Cardiac muscle cell (in vitro differentiated cells and primary cell): ENCODE data around the gene UQCR10. TPM values are rescaled to one million over a fixed set of nuclear protein-coding genes. Genes with fewer than 3 reads are reported as not detected.
A peak's percentile ranks its signal among the peaks of the same experiment; 100 is the strongest.

ENCODE experiments used
- DNase-seq, 2 donors: peaks; one replicate each; pipeline versions ENCODE4 v3.0.0 to v3.0.0-alpha.2; 2010 to 2017; ENCODE audit warnings: low read depth in 1 of 2, low spot score in 1 of 2
- H3K27ac ChIP-seq: fragments of 200-600 bp; sonication (generic); 2 replicates; pipeline ENCODE4 v1.5.1; 2016
- H3K27me3 ChIP-seq: fragments of 200-600 bp; sonication (generic); 2 replicates; pipeline ENCODE4 v1.6.0; 2016; ENCODE audit warnings: control low read depth
- H3K36me3 ChIP-seq: fragments of 200-600 bp; sonication (generic); 2 replicates; pipeline ENCODE4 v1.5.1; 2016; ENCODE audit warnings: control low read depth
- H3K4me1 ChIP-seq: fragments of 200-600 bp; sonication (generic); 2 replicates; pipeline ENCODE4 v1.8.1; 2017; ENCODE audit warnings: low read depth, mild to moderate bottlenecking, mixed run types
- H3K4me3 ChIP-seq: fragments of 200-600 bp; sonication (generic); 2 replicates; pipeline ENCODE4 v1.5.1; 2016; ENCODE audit warnings: mild to moderate bottlenecking
- H3K9me3 ChIP-seq: fragments of 200-600 bp; sonication (generic); 2 replicates; pipeline ENCODE4 v1.5.1; 2017; ENCODE audit warnings: low read depth, mild to moderate bottlenecking, control low read depth
- CTCF ChIP-seq: IDR thresholded peaks from 2 replicates; pipeline ENCODE4 v1.5.1; 2012; ENCODE audit warnings: low read depth, mild to moderate bottlenecking, low read length
- polyA plus RNA-seq: library from polyadenylated mRNA; unstranded; fragments of >200 nt; fragmentation: Nextera tagmentation; extraction: Ambion mirVana; gene quantifications from 2 replicates; pipeline ENCODE4 v1.2.1, GENCODE V29; 2016
- total RNA-seq: library from RNA; depleted of rRNA; stranded (reverse); fragments of >200 nt; gene quantifications from 2 replicates; pipeline ENCODE4 v1.2.3, GENCODE V29; 2016

UQCR10 gene
- total RNA-seq, result 107 and 262 TPM in 2 replicates
- 499 and 613 TPM in 2 replicates for polyA plus RNA-seq

DNA sequence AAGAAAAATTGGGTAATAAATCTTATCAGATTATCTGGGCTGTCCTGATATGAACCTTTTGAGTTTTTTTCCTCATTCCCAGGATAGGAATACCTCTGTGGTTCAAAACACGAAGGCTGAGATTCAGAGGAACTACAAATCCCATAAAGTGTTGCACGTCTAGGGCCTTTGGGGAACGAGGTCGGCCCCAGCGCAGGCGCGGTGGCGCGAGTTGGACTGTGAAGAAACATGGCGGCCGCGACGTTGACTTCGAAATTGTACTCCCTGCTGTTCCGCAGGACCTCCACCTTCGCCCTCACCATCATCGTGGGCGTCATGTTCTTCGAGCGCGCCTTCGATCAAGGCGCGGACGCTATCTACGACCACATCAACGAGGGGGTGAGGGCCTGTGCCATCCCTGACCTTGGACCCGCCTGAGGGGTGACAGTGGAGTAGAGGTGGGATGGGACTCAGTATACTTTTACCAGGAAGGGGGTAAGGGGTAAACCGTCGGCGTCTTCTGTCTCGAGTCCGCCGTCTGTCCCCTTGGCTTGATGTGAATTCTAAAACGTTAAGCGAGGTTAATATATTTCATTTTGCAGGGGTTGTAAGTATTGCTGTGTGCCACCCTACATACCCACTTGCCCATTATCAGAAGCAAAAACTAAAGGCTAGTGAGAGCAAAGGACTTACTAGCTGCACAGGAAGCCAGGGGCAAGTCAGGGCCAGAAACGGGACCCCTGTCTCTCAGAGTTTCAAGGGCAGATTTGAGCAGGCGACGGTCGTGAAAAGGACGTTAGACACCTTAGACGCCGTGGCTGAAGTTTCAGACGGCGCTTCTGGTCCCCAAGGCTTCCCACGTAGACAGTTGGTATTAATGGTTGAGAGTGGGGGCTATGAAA is at the start of gene UQCR10:
Gene UQCR10 (plus strand): TSS at position 199 of the 881 bp plus-strand sequence. CDS start 30 bp downstream, at position 229.
- DNase-seq, result peak; percentile 93
- peak within 1 kb of the TSS; percentile 87 for H3K4me3 ChIP-seq
- H3K27ac ChIP-seq, result peak within 1 kb of the TSS; percentile 95
- no peaks in the 10 kb centered on the region for H3K27me3 ChIP-seq
- no peaks in the 10 kb centered on the region for H3K9me3 ChIP-seq
- peaks cover 6% of the 10 kb centered on the region for H3K36me3 ChIP-seq
- peaks cover 8% of the 10 kb centered on the region for H3K4me1 ChIP-seq
- TF ChIP-seq CTCF, result no peak

DNA sequence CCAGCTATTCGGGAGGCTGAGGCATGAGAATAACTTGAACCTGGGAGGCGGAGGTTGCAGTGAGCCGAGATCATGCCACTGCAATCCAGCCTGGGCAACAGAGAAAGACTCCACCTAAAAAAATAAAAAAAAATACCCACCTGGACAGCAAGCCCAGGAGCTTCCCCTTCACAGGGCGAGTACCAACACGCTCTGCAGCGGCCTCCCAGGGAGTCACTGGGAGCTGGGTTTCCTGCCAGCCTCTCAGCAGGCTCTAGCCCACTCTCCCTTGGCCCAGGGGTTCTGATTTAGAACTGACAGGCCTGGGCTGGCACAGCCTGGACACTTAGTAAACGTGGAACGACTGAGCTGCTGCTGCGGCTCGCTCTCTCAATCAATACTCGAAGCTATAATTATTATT is 49.4 kb upstream of the UQCR10 start:
- Histone ChIP-seq H3K4me1 (no peaks in the 10 kb centered on the region), H3K4me3 (no peak overlapping the region), H3K27ac (no peak overlapping the region), H3K9me3 (no peaks in the 10 kb centered on the region), H3K36me3 (no peaks in the 10 kb centered on the region), H3K27me3 (peaks cover 69% of the 10 kb centered on the region)
- DNase-seq, result no peak
- TF ChIP-seq CTCF, result no peak

- no peak for DNase-seq
- Histone ChIP-seq H3K9me3 (no peaks in the 10 kb centered on the region), H3K4me3 (no peak overlapping the region), H3K4me1 (no peaks in the 10 kb centered on the region), H3K27ac (no peak overlapping the region), H3K27me3 (peaks cover 79% of the 10 kb centered on the region), H3K36me3 (no peaks in the 10 kb centered on the region)
- TF ChIP-seq CTCF, result no peak
These were observed 47.9 kb upstream of the UQCR10 start for GRCh38 chr22:29718949-29719898.

- Histone ChIP-seq H3K4me1 (no peaks in the 10 kb centered on the region), H3K27me3 (peaks cover 81% of the 10 kb centered on the region), H3K4me3 (peak within 1 kb of the TSS; percentile 25), H3K9me3 (no peaks in the 10 kb centered on the region), H3K27ac (no peak within 1 kb of the TSS), H3K36me3 (no peaks in the 10 kb centered on the region)
- TF ChIP-seq CTCF, result no peak
- peak; percentile 14 to 45 for DNase-seq
These were observed 47.1 kb upstream of the UQCR10 start, which contains the start of gene CABP7 for GRCh38 chr22:29719899-29720645. CABP7 (plus strand) TSS chr22:29720003; CDS start chr22:29720425, 422 bp downstream.

- Histone ChIP-seq H3K9me3 (no peaks in the 10 kb centered on the region), H3K4me1 (no peaks in the 10 kb centered on the region), H3K27me3 (peaks cover 84% of the 10 kb centered on the region), H3K4me3 (peak overlapping the region; percentile 25), H3K27ac (no peak overlapping the region), H3K36me3 (no peaks in the 10 kb centered on the region)
- TF ChIP-seq CTCF, result no peak
- DNase-seq, result no peak
These were observed 46.3 kb upstream of the UQCR10 start for GRCh38 chr22:29720811-29721323.
